ENCODE data around the gene RPS19BP1.
A peak's percentile ranks its signal among the peaks of the same experiment; 100 is the strongest.

Gene RPS19BP1

DNA sequence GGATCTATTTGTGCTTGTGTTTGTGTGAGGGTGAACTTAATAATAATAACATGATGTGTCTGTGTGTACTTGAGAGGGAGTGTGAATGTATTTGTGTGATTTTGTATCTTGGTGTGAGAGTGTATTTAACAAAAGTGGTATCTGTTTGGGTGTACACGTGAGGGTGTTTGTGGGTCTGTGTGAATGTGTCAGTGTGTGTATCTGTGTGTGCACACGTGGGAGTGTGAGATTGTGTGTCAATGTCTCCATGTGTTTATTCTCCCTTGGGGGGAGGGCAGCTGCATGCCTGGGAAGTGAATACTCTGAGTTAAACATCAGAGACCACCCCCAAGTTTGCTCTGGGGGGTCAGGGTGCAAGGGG lies 15.0 kb upstream of the RPS19BP1 start:
- TF ChIP-seq, protein P1, sequence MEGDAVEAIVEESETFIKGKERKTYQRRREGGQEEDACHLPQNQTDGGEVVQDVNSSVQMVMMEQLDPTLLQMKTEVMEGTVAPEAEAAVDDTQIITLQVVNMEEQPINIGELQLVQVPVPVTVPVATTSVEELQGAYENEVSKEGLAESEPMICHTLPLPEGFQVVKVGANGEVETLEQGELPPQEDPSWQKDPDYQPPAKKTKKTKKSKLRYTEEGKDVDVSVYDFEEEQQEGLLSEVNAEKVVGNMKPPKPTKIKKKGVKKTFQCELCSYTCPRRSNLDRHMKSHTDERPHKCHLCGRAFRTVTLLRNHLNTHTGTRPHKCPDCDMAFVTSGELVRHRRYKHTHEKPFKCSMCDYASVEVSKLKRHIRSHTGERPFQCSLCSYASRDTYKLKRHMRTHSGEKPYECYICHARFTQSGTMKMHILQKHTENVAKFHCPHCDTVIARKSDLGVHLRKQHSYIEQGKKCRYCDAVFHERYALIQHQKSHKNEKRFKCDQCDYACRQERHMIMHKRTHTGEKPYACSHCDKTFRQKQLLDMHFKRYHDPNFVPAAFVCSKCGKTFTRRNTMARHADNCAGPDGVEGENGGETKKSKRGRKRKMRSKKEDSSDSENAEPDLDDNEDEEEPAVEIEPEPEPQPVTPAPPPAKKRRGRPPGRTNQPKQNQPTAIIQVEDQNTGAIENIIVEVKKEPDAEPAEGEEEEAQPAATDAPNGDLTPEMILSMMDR (IDR thresholded peaks at IDR 0.05; ENCODE audit: low read depth, low read length, missing control alignments) = no peak
- DNase-seq (ENCODE audit: extremely low read depth, low read depth) = no peak
- no peak overlapping the region for H3K4me3 ChIP-seq (replicated peaks; ENCODE audit: low read depth, low read length)

DNA sequence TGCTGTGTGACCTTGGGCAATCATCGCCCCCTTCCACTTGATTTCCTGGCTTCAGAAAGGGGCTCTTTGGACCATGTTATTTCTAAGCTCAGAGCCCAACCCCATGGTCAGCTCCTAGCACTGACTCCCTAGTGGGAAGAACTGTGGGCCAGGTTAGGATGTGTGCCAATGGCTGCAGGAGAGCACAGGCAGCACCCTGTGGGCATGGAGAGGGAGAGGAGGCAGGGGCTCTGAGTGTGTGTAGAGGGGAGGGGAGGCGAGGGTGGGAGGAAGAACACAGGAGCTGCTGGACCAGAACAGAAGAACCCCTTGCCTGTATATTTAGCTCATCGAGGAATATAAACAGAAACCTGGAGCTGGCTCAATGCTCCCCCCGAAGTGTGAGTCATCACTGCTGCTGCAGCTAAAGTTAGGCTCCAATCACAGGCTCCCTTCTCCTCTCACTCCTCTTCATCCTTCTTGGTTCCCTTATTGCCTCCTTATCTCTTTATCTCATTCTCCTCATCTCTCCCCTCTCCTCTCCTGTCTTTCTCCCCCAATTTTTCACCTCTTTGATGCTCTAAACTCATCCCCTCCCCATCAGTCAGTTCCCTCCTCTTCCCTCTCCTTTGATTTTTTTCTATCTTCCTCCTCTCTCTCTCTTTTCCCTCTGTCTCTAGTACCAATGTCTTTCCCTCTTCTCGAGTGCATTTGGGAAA lies 14.5 kb upstream of the RPS19BP1 start:
- H3K4me3 ChIP-seq (replicated peaks; ENCODE audit: low read depth, low read length) = no peak overlapping the region
- DNase-seq (ENCODE audit: extremely low read depth, low read depth) = no peak
- TF ChIP-seq, protein P1 (IDR thresholded peaks at IDR 0.05; ENCODE audit: low read depth, low read length, missing control alignments) = no peak

DNA sequence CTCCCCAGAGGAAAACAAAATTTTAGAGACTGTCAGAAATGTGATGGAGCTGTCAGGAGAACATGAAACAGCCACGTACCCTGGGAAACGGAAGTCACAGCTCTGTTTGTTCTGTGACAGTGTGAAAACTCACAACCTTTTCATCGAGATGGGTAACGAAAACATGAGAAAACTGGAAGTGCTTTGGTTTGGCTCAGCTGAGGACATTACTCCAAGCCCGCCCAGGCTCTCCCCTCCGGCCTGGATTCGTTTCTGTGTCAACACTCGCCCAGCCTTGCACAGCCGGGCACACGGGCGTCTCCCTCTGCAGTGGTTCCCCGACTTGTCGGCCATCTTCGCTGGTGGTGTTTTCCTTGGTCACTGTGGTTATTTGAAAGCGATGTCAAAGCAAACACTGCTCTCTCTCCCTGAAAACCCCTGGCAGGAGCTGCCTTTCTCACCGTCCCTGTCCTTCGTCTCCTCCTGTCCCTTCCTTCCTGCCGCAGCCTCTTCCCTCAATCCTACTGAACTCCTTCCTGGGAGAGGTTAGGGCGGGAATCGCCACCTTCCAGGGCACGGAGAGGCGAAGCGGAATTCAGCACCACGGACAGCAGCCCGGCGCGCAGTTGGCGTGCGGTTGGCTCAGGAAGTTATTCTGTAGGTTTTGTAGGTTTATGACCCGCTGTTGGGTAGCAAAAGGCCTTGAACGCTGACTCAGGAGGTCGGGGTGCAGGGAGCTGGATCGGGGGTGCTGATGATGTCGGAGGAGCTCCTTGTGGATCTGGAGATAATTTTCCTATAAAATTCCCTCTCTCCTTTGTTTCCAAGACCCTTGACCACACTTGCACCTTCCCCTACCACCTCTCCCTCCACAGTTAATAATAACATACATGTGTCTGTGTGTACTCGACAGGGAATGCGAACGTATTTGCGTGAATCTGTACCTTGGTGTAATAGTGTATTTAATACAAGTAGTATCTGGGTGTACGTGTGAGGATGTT lies 13.1 kb upstream of the RPS19BP1 start:
- no peak overlapping the region for H3K4me3 ChIP-seq (replicated peaks; ENCODE audit: low read depth, low read length)
- no peak for DNase-seq (ENCODE audit: extremely low read depth, low read depth)
- TF ChIP-seq, protein P1 (IDR thresholded peaks at IDR 0.05; ENCODE audit: low read depth, low read length, missing control alignments) = no peak

DNA sequence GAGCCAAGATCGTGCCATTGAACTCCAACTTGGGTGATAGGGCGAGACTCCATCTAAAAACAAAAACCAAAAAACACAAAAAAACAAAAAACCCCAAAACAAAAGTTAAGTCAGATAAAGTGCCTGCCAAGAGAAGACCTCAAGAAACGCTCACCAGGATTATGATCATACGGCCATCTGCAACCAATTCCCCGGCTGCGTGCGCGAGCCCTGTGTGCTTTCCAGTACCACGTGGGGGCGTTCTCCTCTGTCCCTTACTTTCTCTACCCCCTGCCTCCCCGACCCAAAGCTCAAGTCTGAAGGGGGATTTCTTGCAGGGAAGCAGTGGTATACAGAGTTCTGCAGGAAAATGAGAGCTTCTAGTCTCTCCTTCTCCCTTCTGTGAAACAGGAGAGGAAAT lies 10.5 kb upstream of the RPS19BP1 start:
- TF ChIP-seq, protein P1 (IDR thresholded peaks at IDR 0.05; ENCODE audit: low read depth, low read length, missing control alignments) = peak; percentile 63
- H3K4me3 ChIP-seq (replicated peaks; ENCODE audit: low read depth, low read length) = no peak overlapping the region
- no peak for DNase-seq (ENCODE audit: extremely low read depth, low read depth)

DNA sequence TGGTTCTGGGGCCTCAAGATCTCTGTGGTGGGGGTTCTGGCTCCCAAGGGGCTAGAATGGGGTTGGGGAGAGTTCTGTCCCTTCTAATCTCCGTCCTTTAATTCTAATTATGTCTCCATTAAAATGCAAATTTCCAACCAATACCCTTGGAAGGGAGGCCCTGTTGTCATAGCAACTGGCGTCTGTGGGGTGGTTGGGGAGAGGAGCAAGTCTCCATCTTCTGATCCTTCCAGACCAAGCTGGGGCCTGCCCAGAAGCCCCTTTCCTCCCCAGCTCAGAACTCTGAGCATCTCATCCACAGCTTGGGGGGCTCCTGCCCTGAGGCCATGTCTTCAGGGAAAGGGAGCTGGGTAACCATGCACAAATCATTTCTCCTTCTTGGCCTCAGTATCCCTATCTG lies 5.4 kb upstream of the RPS19BP1 start:
- H3K4me3 ChIP-seq (replicated peaks; ENCODE audit: low read depth, low read length) = no peak overlapping the region
- TF ChIP-seq, protein P1 (IDR thresholded peaks at IDR 0.05; ENCODE audit: low read depth, low read length, missing control alignments) = no peak
- no peak for DNase-seq (ENCODE audit: extremely low read depth, low read depth)

DNA sequence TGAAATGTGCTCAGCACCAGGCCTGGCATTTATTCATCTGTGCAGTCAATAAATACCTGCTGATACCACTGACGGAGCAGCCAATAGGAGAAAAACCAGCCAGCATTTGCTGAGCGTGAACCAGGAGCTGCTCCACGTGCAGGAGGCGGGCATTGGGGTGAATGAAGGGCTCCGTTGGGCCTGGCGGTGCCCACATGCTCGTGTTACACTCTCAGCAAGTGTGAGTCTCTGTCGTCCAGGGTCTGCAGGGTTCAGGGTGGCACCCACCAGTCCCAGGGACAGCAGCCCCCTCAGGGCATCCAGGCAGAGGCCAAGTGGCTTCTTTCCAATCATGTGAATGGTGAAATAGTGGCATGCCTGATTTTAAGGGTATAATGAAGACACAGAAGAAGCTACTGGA lies 4.2 kb upstream of the RPS19BP1 start:
- TF ChIP-seq, protein P1 (IDR thresholded peaks at IDR 0.05; ENCODE audit: low read depth, low read length, missing control alignments) = no peak

More for the DNA sequence above, 4.2 kb upstream of the RPS19BP1 start:
- no peak for DNase-seq (ENCODE audit: extremely low read depth, low read depth)
- no peak overlapping the region for H3K4me3 ChIP-seq (replicated peaks; ENCODE audit: low read depth, low read length)

Data from HFF-Myc (cell line).